Endothelial cell of umbilical vein (primary cell): ENCODE measurements around the gene COL7A1. TPM values are rescaled to one million over a fixed set of nuclear protein-coding genes. Genes with fewer than 3 reads are reported as not detected.

Experiments used
- BruUV-seq: library from RNA; stranded (reverse); fragments of 400-500 nt; replicated peaks from 2 replicates; lab custom pipeline; 2021; lab: Mats Ljungman, UMichigan
- CTCF ChIA-PET: fragments of 300-600, 350-600 bp; sonication (Branson Sonifier 250); formaldehyde crosslinking; loops from one replicate; lab custom pipeline; 2021; ENCODE audit warnings: antibody characterized with exemption, inconsistent platforms; lab: Charles Lee
- POLR2A ChIA-PET: fragments of 300-600, 350-600 bp; sonication (Branson Sonifier 250); formaldehyde crosslinking; loops from one replicate; lab custom pipeline; 2021; ENCODE audit warnings: antibody characterized with exemption, inconsistent platforms; lab: Charles Lee
- DNase-seq: peaks from one replicate; pipeline ENCODE4 v3.0.0-alpha.2; 2011; ENCODE audit warnings: low read depth, low spot score
- FAIRE-seq: peaks from 2 replicates; lab custom pipeline; 2011; peaks lifted over from hg19 to GRCh38; lab: Jason Lieb, UNC
- H2AFZ ChIP-seq: 2 replicates; pipeline ENCODE4 v1.6.0; 2012; ENCODE audit warnings: low read depth, low read length, control low read depth, inconsistent platforms
- H3K27ac ChIP-seq: 2 replicates; pipeline ENCODE4 v1.5.1; 2011; ENCODE audit warnings: low read depth, mild to moderate bottlenecking, control low read depth, low read length, moderate library complexity; ENCODE audit not compliant: insufficient read depth
- H3K27me3 ChIP-seq, 2 experiments: 2 replicates each; pipeline versions ENCODE4 v1.6.0 to v1.6.1; 2011; ENCODE audit warnings: low read length in 2 of 2, mixed read lengths in 1 of 2; ENCODE audit not compliant: control insufficient read depth in 2 of 2, insufficient read depth in 2 of 2
- H3K36me3 ChIP-seq, 2 experiments: 2 replicates in 1 of 2; 3 replicates in 1 of 2; pipeline ENCODE4 v1.5.1; 2011; ENCODE audit warnings: low read length in 2 of 2, mild to moderate bottlenecking in 1 of 2, moderate library complexity in 1 of 2; ENCODE audit not compliant: control insufficient read depth in 2 of 2, insufficient read depth in 2 of 2; ENCODE audit errors: extremely low read depth in 1 of 2
- H3K4me1 ChIP-seq: 3 replicates; pipeline ENCODE4 v1.5.1; 2011; ENCODE audit warnings: mild to moderate bottlenecking, low read length; ENCODE audit not compliant: control insufficient read depth, insufficient read depth; ENCODE audit errors: extremely low read depth
- H3K4me2 ChIP-seq: 2 replicates; pipeline ENCODE4 v1.6.1; 2011; ENCODE audit warnings: low read length, control low read depth, mixed read lengths; ENCODE audit not compliant: insufficient read depth
- H3K4me3 ChIP-seq, 3 experiments: fragments of 200-600 bp in 1 of 3; sonication (generic), shearing (Covaris generic) in 1 of 3; replicated peaks in 1 of 3; 2 replicates each; pipeline ENCODE4 v1.5.1; 2011 to 2016; ENCODE audit warnings: control low read depth in 3 of 3, low read length in 3 of 3, mild to moderate bottlenecking in 2 of 3, inconsistent platforms in 1 of 3, low read depth in 1 of 3, moderate library complexity in 1 of 3; ENCODE audit not compliant: insufficient read depth in 1 of 3
- H3K79me2 ChIP-seq: 2 replicates; pipeline ENCODE4 v1.6.0; 2012; ENCODE audit warnings: low read length, inconsistent platforms; ENCODE audit not compliant: control insufficient read depth, insufficient read depth
- H3K9ac ChIP-seq: replicated peaks from 2 replicates; pipeline ENCODE3; 2011; ENCODE audit warnings: low read length, control low read depth; ENCODE audit not compliant: insufficient read depth; ENCODE audit errors: extremely low read depth
- H3K9me1 ChIP-seq: replicated peaks from 3 replicates; pipeline ENCODE4 v1.6.0; 2011; ENCODE audit warnings: mild to moderate bottlenecking, low read length; ENCODE audit not compliant: control insufficient read depth, insufficient read depth; ENCODE audit errors: extremely low read depth
- H3K9me3 ChIP-seq: replicated peaks from 2 replicates; pipeline ENCODE4 v1.5.1; 2012; ENCODE audit warnings: low read length, inconsistent platforms; ENCODE audit not compliant: control insufficient read depth, insufficient read depth
- H4K20me1 ChIP-seq: replicated peaks from 2 replicates; pipeline ENCODE3; 2011; ENCODE audit warnings: mild to moderate bottlenecking, low read length; ENCODE audit not compliant: control insufficient read depth, insufficient read depth; ENCODE audit errors: extremely low read depth
- CTCF ChIP-seq, 2 donors: IDR thresholded peaks; 1 replicate in 1 of 2; 2 replicates in 1 of 2; pipeline ENCODE4 v1.5.1; 2011; ENCODE audit warnings: low read length in 2 of 2, mild to moderate bottlenecking in 2 of 2, moderate library complexity in 2 of 2, control low read depth in 1 of 2, inconsistent platforms in 1 of 2, low read depth in 1 of 2; ENCODE audit not compliant: insufficient read depth in 1 of 2; ENCODE audit errors: extremely low read depth in 1 of 2
- EZH2 ChIP-seq: IDR thresholded peaks from 2 replicates; pipeline ENCODE4 v1.6.1; 2012; ENCODE audit warnings: borderline replicate concordance, low read depth, mild to moderate bottlenecking, moderate library complexity, low read length, inconsistent platforms; ENCODE audit not compliant: severe bottlenecking
- FOS ChIP-seq: IDR thresholded peaks from 2 replicates; pipeline ENCODE4 v1.6.1; 2011; ENCODE audit warnings: mild to moderate bottlenecking, low read length, moderate library complexity, borderline replicate concordance; ENCODE audit not compliant: insufficient read depth
- GATA2 ChIP-seq: IDR thresholded peaks from 2 replicates; pipeline ENCODE4 v1.7.0; 2011; ENCODE audit warnings: low read depth, mild to moderate bottlenecking, moderate library complexity, mixed read lengths, low read length; ENCODE audit not compliant: insufficient read length, insufficient read depth
- JUN ChIP-seq: IDR thresholded peaks from 2 replicates; pipeline ENCODE4 v1.6.1; 2011; ENCODE audit warnings: borderline replicate concordance, low read depth; ENCODE audit not compliant: insufficient read length, insufficient read depth
- MYC ChIP-seq: IDR thresholded peaks from one replicate; pipeline ENCODE4 v1.6.1; 2011; ENCODE audit warnings: mild to moderate bottlenecking, low read depth, low read length
- POLR2A ChIP-seq: IDR thresholded peaks from 2 replicates; pipeline ENCODE4 v1.6.1; 2012; ENCODE audit warnings: low read depth, mild to moderate bottlenecking, control low read depth, low read length
- POLR2AphosphoS5 ChIP-seq: IDR thresholded peaks from 2 replicates; pipeline ENCODE4 v1.6.1; 2012; ENCODE audit warnings: low read depth, mild to moderate bottlenecking, control low read depth, low read length, moderate library complexity; ENCODE audit not compliant: insufficient read depth
- dilution Hi-C: fragments of 300-500 bp; cut with MboI; formaldehyde crosslinking; loops from one replicate; pipeline ENCODE4 v1.15.0; 2019; ENCODE audit warnings: low sequenced_read_pairs; ENCODE audit not compliant: extremely low pct_ligation_motif_present
- intact Hi-C: fragments of 100-400 bp; cut with micrococcal nuclease; formaldehyde crosslinking; loops from one replicate; pipeline ENCODE4 v1.10.0; 2022
- polyA plus RNA-seq, 4 experiments: library from polyadenylated mRNA; depleted of rRNA in 3 of 4; stranded (reverse) in 3 of 4; unstranded in 1 of 4; fragments of >200 nt; gene quantifications; 2 replicates each; pipeline versions ENCODE4 v1.2.1 to v1.2.3, GENCODE V29; 2011 to 2012; ENCODE audit warnings: missing spikeins in 1 of 4
- total RNA-seq: library from RNA; stranded (reverse); gene quantifications from 2 replicates; pipeline ENCODE4 v1.2.3, GENCODE V29; 2021
- TF ChIP-seq, protein P1 (sequence below): IDR thresholded peaks from 2 replicates; pipeline ENCODE4 v1.6.1; 2011; ENCODE audit not compliant: insufficient read depth, insufficient read length

COL7A1 gene
- total and polyA plus RNA-seq, 2 donors (not counting 3 experiments of a cell fraction or from before 2014, with no cell fraction given), result 0.55 to 1.9 TPM

GRCh38 chr3:48535578-48535977 lies 59.6 kb downstream of the COL7A1 start:
- no peak for FAIRE-seq

More at GRCh38 chr3:48535578-48535977, 59.6 kb downstream of the COL7A1 start:
- CTCF ChIA-PET, result interaction anchor here (1.0 kb wide), 1 partner anchor 100 kb away, joined by 3 read pairs; the partner anchor contains the start of gene SLC26A6
- no peaks in the 10 kb centered on the region for H3K9me3 ChIP-seq
- BruUV-seq, result no TSS peak
- no peaks in the 10 kb centered on the region for H3K9me1 ChIP-seq
- intact Hi-C loops, result no loop called here
- POLR2A ChIA-PET, result no interaction called here
- H3K27ac ChIP-seq, result no peak overlapping the region
- H4K20me1 ChIP-seq, result no peaks in the 10 kb centered on the region
- TF ChIP-seq CTCF (IDR thresholded peaks at IDR 0.05; ENCODE audit: extremely low read depth in 1 of 2, insufficient read depth in 1 of 2, low read depth in 1 of 2, low read length in 2 of 2), result no peak
- TF ChIP-seq GATA2, result no peak
- TF ChIP-seq POLR2AphosphoS5, result no peak
- TF ChIP-seq FOS, result no peak
- TF ChIP-seq, protein P1, sequence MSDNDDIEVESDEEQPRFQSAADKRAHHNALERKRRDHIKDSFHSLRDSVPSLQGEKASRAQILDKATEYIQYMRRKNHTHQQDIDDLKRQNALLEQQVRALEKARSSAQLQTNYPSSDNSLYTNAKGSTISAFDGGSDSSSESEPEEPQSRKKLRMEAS, result no peak
- TF ChIP-seq EZH2, result no peak
- TF ChIP-seq JUN, result no peak
- TF ChIP-seq POLR2A, result no peak
- no peak for TF ChIP-seq MYC
- H3K4me3 ChIP-seq, result no peak overlapping the region
- H3K4me1 ChIP-seq, result no peaks in the 10 kb centered on the region
- H3K79me2 ChIP-seq, result no peaks in the 10 kb centered on the region
- H3K4me2 ChIP-seq, result no peak overlapping the region
- H2AFZ ChIP-seq, result no peak overlapping the region
- H3K27me3 ChIP-seq, result no peaks in the 10 kb centered on the region
- dilution Hi-C loops, result no loop called here
- no peaks in the 10 kb centered on the region for H3K36me3 ChIP-seq
- no peak overlapping the region for H3K9ac ChIP-seq
- no peak for DNase-seq
